HG02981 (cell line): ENCODE results near the gene HMG20A.

Experiments used
- ATAC-seq: cut with Tn5 transposase; IDR thresholded peaks from one replicate; pipeline ENCODE4 v1.9.1; 2021; ENCODE audit warnings: mild to moderate bottlenecking, moderate library complexity; ENCODE audit not compliant: unreplicated experiment

HMG20A gene

DNA sequence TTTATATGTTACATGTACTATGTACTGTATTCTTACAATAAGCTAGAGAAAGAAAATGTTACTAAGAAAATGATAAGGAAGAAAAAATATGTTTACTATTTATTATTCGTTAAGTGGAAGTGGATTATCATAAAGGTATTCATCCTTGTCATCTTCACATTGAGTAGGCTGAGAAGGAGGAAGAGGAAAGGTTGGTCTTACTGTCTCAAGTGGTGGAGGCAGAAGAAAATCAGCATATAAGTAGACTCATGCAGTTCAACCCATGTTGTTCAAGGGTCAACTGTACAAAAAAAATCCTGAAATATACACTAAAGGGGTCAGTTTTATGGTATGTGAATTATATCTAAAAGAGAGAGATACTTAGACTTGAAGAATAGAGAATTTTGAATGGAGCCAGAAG lies 5.7 kb downstream of the HMG20A start:
- no peak for ATAC-seq

GRCh38 chr15:77426871-77427270 lies 6.2 kb downstream of the HMG20A start:
- ATAC-seq = no peak

- no peak for ATAC-seq
These were observed 9.5 kb downstream of the HMG20A start for GRCh38 chr15:77430213-77430612.

GRCh38 chr15:77430652-77431051 lies 10.0 kb downstream of the HMG20A start:
- no peak for ATAC-seq

DNA sequence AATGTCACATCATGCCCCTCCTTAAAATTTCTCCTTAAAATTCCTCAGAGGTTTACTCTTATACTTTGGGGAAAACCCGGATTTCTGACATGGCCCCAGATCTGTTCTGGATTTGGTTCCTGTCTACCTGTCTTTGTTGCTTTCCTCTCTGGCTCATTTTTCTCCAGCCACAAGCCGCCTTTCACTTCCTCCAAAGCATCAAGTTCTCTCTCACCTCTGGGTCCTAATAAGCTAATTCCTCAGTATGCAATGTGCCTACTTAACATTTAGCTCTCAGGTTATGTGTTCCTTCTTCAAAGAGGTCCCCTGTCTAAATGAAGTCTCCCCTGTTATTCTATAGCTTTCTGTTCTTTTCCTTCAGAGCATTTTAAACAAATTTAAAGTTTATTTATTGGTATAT lies 16.1 kb downstream of the HMG20A start:
- no peak for ATAC-seq

DNA sequence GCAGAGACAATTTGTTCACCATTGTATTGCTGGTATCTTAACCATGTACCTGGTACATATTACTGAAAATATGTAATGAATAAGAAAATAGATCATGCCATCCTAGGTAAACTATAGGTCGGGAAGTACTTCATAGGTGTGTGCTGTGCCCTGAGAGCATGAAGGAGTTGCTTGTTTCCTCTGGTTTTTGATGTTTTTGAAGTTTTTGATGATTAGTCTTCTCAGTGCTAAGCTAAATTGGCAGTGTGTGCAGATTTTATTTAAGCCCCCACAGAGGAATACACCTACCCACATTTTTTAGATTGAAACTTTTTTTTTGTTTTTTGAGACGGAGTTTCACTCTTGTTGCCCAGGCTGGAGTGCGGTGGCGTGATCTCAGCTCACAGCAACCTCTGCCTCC lies 16.6 kb downstream of the HMG20A start:
- ATAC-seq = no peak

- peak; percentile 84 for ATAC-seq
These were observed 19.8 kb downstream of the HMG20A start for GRCh38 chr15:77440378-77440999.

DNA sequence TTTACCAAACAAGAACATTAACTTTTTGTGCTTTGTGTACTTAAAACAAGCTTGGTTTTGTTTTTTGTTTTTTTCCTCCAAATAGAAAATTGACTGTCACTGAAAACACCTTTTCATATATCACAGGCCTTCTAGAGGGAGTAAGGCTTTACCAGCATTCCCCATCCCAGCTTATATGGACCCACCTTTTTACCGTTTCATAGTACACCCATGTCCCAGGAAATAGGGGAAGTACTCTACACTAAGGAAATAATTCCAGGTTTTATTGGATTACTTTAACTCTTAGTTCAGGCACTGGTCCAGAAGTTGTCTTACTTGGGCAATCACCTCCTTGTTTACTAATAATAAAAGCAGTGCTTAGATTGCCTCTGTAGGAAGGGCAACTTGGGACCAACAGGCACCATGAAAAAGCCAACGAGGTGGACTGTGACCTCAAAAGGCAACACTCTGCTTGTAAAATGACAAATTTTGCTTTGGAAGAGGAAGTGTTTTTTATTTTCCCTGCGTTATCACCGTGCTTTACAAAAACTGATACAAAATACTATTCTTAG lies 26.2 kb downstream of the HMG20A start:
- no peak for ATAC-seq

GRCh38 chr15:77454265-77454664 lies 33.6 kb downstream of the HMG20A start:
- no peak for ATAC-seq

DNA sequence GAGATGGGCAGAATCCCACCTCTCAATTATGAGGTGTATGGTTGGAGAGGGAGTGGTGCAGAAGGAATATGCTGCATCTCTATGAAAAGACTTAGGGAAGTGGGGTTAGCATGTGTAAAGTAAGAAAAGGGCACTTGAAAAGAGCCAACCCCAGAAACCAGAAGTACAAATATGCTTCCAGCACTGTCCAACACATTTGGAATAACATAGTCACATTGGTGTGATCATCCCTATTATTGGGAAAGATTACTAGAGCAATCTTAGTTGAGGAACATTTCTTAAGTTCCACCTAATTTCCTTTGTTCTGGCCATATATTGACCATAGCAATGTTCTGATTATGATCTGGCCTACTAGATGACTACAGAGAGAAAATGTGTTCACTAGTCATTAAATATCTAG lies 34.3 kb downstream of the HMG20A start:
- no peak for ATAC-seq

GRCh38 chr15:77455696-77456321 lies 35.1 kb downstream of the HMG20A start:
- no peak for ATAC-seq

DNA sequence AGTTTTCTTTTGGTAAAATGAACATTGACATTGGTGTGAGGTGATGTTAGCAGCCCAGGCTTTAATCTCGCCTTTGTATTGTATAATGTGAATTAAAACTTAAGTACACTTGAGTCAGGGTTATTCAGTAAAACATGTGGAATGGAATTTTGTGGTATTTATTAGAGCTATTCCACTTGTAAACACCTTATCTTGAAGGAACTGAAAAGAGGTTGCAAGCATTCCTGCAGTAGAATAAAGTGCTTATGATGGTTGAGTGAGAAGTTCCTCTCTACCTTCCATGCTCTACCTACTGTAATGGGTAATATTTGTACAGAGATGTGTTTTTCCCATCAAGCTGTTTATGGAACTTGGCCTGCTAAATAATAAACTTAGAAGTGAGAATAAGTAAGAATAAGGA lies 36.1 kb downstream of the HMG20A start:
- no peak for ATAC-seq

GRCh38 chr15:77457191-77457904 lies 36.7 kb downstream of the HMG20A start:
- no peak for ATAC-seq

DNA sequence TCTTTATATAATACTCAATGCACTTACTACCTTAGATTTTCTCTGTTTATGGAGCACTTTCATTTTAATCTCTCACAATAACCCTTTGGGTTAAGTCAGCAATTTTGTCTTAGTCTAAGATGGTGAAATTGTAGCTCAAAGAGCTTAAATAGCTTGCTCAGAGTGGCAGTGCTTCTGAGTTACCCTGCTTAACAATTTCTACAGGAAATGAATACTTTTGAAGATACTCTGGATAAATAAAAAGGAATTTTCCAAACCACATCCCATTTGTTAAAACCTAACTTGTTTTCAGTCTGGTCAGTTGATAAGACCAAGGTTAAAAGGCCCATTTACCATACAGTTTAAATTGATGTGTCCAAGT lies 37.2 kb downstream of the HMG20A start:
- ATAC-seq = no peak

- ATAC-seq = no peak
These were observed 38.3 kb downstream of the HMG20A start for GRCh38 chr15:77459031-77459430.

DNA sequence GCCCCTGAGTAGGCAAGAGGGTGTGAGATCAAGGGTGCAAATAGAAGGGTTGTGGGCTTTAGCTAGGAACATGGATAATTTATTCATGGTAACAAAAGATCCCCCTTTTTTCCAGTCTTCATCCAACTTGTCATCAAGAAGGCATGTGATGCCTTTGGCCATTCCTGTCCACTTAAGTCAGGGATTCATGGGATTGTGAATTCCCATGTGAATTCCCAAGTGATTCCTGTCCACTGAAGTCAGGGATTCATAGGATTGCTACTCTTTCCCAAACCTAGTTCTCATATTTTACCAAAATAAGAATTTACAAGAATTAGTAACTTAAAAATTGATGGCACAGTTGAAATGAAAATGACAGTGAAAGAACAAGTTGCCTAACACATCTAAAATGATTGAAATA lies 40.8 kb downstream of the HMG20A start:
- no peak for ATAC-seq

- no peak for ATAC-seq
These were observed 43.6 kb downstream of the HMG20A start for GRCh38 chr15:77464129-77464865.

DNA sequence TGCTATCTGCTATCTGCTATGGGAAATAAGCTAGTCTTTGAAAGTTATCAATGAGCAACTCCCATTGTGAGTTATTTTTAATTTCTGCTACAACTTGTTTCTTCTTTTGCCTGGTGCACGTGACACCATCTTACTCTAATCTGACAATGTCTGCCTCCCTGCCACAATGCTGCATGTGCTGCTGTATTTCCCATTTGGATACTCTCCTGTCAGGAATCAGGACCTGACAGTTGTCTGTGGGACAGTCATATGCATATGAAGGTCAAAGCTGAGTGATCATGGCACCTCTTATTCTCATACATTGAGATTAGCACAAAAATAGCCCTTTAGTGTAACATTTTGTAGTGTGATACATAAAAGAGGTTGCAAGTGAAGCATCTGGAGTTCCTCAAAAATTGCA lies 45.8 kb downstream of the HMG20A start:
- ATAC-seq = no peak

GRCh38 chr15:77468896-77469295 lies 48.2 kb downstream of the HMG20A start:
- no peak for ATAC-seq

GRCh38 chr15:77470235-77470634 lies 49.5 kb downstream of the HMG20A start:
- ATAC-seq = no peak

- no peak for ATAC-seq
These were observed 52.6 kb downstream of the HMG20A start for GRCh38 chr15:77473328-77473727.
